Ascending aorta (tissue), 2 donors: Measurements from ENCODE around the gene SDR39U1. TPM values are rescaled to one million over a fixed set of nuclear protein-coding genes. Genes with fewer than 3 reads are reported as not detected.

Experiments used
- DNase-seq, 2 donors: peaks; one replicate each; pipeline ENCODE4 v3.0.0-alpha.2; 2019; ENCODE audit warnings: low spot score in 2 of 2
- H3K27ac ChIP-seq, 2 donors: fragments of 200-600 bp; sonication (generic); one replicate each; pipeline ENCODE4 v1.5.1; 2016 to 2017; ENCODE audit warnings: mild to moderate bottlenecking in 1 of 2
- H3K27me3 ChIP-seq: fragments of 200-600 bp; sonication (generic); one replicate; pipeline ENCODE4 v1.5.1; 2017
- H3K36me3 ChIP-seq, 2 donors: fragments of 200-600 bp; sonication (generic); one replicate each; pipeline ENCODE4 v1.5.1; 2016
- H3K4me1 ChIP-seq, 2 donors: fragments of 200-600 bp; sonication (generic); one replicate each; pipeline ENCODE4 v1.5.1; 2016 to 2017; ENCODE audit warnings: mild to moderate bottlenecking in 1 of 2
- H3K4me3 ChIP-seq, 2 donors: fragments of 200-600 bp; sonication (generic); one replicate each; pipeline ENCODE4 v1.5.1; 2016 to 2017; ENCODE audit warnings: mild to moderate bottlenecking in 1 of 2
- H3K9me3 ChIP-seq, 2 donors: fragments of 200-600 bp; sonication (generic); one replicate each; pipeline ENCODE4 v1.5.1; 2016
- CTCF ChIP-seq, 3 experiments: fragments of 200-600 bp in 2 of 3; fragments of 450-650 bp in 1 of 3; sonication (generic) in 2 of 3; IDR thresholded peaks; one replicate each; pipeline ENCODE4 v1.5.1; 2016 to 2019; ENCODE audit warnings: antibody characterized with exemption in 3 of 3, mild to moderate bottlenecking in 1 of 3, moderate library complexity in 1 of 3
- intact Hi-C: fragments of 100-400 bp; cut with DNase I; formaldehyde crosslinking; loops from one replicate; pipeline ENCODE4 v1.15.1; 2023
- total RNA-seq: library from RNA; depleted of rRNA; stranded (reverse); fragments of >200 nt; gene quantifications from one replicate; pipeline ENCODE4 v1.1.0, GENCODE V29; 2016

The SDR39U1 gene
- total RNA-seq, 1 donor from 2014 or later = 98.3 TPM

DNA sequence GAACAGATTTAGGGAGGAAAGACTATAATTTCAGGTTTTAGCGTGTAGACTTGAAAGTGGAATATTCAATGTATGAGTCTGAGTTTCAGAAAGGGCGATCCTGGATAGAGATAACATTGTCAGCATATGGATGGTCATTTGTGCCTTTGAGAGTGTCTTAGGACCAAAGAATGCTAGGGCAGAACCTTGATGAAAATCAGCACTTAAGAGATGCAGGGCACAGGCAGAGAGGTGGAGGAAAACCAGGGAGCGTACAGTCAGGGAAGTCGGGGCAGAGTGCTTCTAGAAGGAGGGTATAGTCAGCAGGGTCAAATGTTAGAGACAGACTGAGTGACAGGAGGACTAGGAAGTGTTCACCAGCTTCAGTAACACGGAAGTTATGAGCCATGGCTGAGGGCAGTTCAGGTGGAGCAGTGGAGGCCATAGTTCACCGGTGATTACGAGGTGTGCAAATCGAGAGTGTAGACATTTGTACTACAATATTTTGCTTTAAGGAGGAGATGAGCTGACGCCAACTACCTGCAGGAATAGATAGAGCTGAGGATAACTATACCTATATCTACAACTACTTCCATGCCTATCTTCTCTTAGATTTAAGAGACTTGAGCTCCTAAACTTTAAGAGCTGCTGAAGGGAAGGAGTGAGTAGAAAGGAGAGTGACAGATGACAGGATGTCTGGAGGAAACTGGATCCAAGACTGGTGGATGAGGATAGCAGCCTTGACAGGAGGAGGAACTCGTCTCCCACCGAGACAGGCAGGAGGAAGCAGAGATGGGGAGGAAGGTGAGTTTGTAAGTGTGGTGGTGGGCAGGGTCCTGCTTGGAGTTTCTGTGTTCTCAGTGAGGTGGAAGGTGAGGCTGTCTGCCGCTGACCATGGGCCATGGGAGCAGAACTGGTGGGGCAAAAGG is 19.6 kb downstream of the SDR39U1 start:
- no peak for DNase-seq
- H3K9me3 ChIP-seq = no peaks in the 10 kb centered on the region
- no peak for TF ChIP-seq CTCF (IDR thresholded peaks at IDR 0.05)
- no peak overlapping the region for H3K27ac ChIP-seq
- intact Hi-C loops = no loop called here
- H3K36me3 ChIP-seq = no peaks in the 10 kb centered on the region
- no peak overlapping the region for H3K4me3 ChIP-seq
- H3K27me3 ChIP-seq = no peaks in the 10 kb centered on the region
- peaks cover 0 to 3% of the 10 kb centered on the region in 2 donors for H3K4me1 ChIP-seq

DNA sequence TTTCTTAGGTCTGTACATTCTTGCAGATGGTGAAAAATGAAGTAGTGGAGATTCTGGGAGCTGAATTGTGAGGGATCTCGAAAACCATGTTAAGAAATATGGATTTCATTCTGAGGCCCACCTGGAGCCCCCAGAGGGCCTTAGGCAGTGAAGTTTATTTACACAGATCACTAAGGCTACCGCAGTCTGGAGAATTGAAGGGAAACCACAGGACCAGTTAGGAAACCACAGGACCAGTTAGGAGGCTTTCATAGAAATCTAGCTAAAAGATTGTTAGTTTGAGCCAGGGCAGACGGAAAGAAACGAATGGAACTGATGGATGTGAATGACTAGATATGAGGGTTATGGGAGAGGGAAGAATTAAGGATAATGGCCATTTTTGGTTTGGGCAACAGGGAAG is 20.3 kb downstream of the SDR39U1 start:
- Histone ChIP-seq H3K27me3 (no peaks in the 10 kb centered on the region), H3K4me1 (peaks cover 0 to 3% of the 10 kb centered on the region in 2 donors), H3K27ac (no peak overlapping the region), H3K4me3 (no peak overlapping the region), H3K36me3 (no peaks in the 10 kb centered on the region), H3K9me3 (no peaks in the 10 kb centered on the region)
- no peak for TF ChIP-seq CTCF (IDR thresholded peaks at IDR 0.05)
- no peak for DNase-seq
- intact Hi-C loops = no loop called here

GRCh38 chr14:24418492-24418873 is 24.1 kb downstream of the SDR39U1 start:
- no peak overlapping the region for H3K27ac ChIP-seq
- H3K36me3 ChIP-seq = peaks cover 12 to 21% of the 10 kb centered on the region in 2 donors
- intact Hi-C loops = no loop called here
- H3K4me3 ChIP-seq = no peak overlapping the region
- no peaks in the 10 kb centered on the region for H3K9me3 ChIP-seq
- no peaks in the 10 kb centered on the region for H3K27me3 ChIP-seq
- H3K4me1 ChIP-seq = peaks cover 0 to 3% of the 10 kb centered on the region in 2 donors
- DNase-seq = peak in 1 of 2 donors; percentile 63
- no peak for TF ChIP-seq CTCF (IDR thresholded peaks at IDR 0.05)

DNA sequence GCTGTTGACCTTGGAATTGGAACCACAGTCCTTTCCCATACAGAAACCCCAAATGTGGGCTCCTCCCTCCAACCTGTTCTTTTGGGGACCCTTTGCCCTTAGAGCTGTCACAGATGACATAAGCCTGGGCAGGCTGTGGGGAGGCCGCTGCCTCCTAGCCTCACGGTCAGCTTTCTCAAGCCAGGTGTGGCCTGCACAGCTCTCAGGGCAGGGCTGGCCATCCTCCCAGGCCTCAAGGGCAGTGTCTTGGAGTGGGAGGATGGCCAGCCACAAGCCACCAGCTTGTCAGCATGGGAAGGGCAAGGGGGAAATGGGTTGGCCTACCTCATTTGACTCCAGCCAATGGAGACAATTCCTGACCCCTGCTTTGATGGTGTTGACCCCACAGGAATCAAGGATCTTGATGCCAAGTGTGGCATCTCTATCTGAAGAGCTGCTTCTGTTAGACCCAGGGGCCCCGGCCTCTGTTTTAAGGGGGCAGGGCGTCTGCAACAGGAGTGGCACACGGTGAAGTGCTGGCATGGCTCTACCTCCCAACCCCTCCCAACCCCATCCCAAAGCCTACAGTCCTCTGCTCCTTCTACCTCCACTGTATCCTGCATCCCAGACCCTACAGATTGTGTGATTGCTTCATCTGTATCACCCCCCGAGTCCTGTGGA is 24.6 kb downstream of the SDR39U1 start:
- DNase-seq = no peak
- H3K4me1 ChIP-seq = peaks cover 0 to 3% of the 10 kb centered on the region in 2 donors
- peaks cover 15 to 27% of the 10 kb centered on the region in 2 donors for H3K36me3 ChIP-seq
- H3K9me3 ChIP-seq = no peaks in the 10 kb centered on the region
- no peak for TF ChIP-seq CTCF (IDR thresholded peaks at IDR 0.05)
- no peaks in the 10 kb centered on the region for H3K27me3 ChIP-seq
- intact Hi-C loops = no loop called here
- no peak overlapping the region for H3K27ac ChIP-seq
- H3K4me3 ChIP-seq = no peak overlapping the region

DNA sequence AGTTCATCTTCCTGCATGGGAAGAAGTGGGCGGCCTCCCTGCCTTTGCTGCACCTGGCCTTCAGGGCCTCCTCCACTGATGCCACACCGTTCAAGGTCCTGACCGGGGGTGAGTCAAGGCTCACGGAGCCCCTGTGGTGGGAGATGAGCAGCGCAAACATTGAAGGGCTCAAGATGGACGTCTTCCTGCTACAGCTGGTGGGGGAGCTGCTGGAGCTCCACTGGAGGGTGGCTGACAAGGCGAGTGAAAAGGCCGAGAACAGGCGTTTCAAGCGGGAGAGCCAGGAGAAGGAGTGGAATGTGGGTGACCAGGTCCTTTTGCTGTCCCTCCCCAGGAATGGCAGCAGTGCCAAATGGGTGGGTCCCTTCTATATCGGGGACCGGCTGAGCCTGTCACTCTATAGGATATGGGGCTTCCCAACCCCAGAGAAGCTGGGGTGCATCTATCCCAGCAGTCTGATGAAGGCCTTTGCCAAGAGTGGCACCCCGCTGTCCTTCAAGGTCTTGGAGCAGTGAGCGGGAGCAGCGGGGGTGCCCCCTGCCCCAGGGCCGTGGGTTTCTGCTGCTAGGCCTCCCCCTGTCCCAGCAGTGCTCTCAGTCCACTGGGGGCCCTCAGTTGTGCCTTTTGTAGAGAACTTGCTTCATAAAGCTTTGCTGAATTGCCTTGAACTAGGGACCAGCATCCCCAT is 25.5 kb downstream of the SDR39U1 start:
- H3K4me1 ChIP-seq = peaks cover 0 to 3% of the 10 kb centered on the region in 2 donors
- no peak overlapping the region for H3K27ac ChIP-seq
- no peaks in the 10 kb centered on the region for H3K27me3 ChIP-seq
- H3K4me3 ChIP-seq = no peak overlapping the region
- peaks cover 18 to 35% of the 10 kb centered on the region in 2 donors for H3K36me3 ChIP-seq
- TF ChIP-seq CTCF (IDR thresholded peaks at IDR 0.05) = no peak
- intact Hi-C loops = no loop called here
- no peaks in the 10 kb centered on the region for H3K9me3 ChIP-seq
- peak in 1 of 2 donors; percentile 59 for DNase-seq
